HCEC 1CT (cell line): ENCODE results near the gene LYZL1.
"Not testable (repeated sequence)": the region's sequence is repeated elsewhere in the genome, so short reads cannot be mapped to it uniquely, and the experiment has no call there.

Source experiments
- DNase-seq: peaks from one replicate; pipeline ENCODE4 v3.0.0-alpha.2; 2017

Gene LYZL1

DNA sequence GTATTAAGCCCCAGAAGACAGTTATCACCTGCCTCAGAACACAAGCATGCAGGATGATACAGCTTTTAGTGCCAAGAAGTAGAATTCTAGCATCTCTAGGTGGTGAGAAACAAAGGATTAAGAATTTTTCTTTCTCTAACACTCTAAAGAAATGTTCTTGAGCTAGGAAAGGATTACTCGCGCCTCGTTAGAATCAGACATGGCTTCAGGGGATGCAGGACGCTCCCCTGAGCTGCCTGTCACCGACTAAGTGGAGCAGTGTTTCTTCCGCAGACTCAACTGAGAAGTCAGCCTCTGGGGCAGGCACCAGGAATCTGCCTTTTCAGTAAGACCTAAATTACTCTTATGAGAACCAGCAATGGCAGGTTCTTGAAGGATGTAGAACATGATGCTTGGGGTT, at the start of gene LYZL1:
Gene LYZL1 (plus strand): TSS at position 165 of the 400 bp plus-strand sequence. CDS start 2,798 bp downstream, outside the sequence.
- DNase-seq = not testable (repeated sequence)

DNA sequence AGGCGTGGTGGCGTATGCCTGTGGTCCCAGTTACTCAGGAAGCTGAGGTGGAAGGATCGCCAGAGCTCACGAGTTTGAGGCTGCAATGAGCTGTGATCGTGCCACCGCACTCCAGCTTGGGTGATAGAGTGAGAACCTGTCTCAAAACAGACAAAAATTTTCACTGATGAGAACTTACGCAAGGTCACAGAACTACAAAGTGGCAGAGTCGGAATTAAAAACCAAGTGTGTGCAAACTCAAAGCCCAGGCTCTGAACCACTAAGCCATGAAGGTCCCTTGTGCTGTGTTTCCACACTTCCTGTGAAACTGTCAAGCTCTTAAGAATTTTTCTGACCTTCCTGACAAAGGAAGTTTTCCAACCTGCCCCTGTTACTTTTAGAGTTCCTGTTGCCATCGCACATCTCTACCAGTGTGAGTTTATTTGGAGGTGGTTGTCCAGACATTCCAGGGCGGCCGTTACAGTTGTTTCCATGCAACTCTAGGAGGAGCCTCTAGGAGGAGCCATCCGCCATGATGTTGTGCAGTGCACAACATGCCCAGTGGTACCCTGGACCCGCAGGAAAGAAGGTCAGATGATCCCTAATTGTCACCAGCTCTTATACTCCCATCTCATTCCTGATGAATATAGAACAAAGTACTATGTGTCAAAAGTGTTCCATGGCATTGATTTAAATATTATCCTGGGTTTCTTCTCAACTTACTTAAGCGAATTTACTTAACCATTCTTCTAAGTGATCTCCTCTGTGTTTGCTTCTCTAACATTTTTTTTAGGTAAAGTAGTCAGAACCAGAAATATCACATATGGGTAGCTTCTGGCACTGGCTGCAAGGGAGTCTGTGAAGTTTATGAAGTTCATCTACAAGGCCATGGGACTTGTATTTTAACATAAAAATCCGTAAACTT, 49.0 kb upstream of the LYZL1 start:
- peak; percentile 2 for DNase-seq

DNA sequence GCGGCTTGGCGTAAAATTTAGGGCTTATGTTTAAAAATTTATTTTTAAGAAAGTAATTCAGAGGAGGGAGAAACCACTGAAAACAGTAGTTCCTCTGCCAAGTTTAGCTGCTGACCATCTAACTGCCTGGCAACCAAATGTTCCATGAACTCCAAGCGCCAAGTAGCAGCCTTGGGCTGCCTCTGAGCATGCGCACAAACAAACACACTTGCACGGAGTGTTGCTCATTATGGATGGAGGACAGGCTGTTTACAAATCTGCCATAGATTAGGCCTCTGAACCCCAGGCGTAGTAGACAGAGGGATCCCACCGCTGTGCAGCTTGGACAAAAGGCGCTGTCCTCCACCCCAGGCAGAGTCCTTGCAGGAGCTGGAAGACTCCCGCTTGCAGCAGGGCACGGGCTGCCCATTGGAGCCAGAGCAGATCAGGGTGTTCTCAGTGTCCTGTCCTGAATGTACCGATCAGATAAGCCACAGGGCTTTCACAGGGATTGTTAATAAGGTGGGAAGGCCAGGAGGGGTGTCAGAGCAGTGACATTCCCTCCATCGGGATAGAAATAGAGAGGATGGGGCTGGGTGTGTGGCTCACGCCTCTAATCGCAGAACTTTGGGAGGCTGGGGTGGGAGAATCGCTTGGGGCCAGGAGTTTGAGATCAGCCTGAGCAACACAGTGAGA, 47.7 kb upstream of the LYZL1 start:
- no peak for DNase-seq

DNA sequence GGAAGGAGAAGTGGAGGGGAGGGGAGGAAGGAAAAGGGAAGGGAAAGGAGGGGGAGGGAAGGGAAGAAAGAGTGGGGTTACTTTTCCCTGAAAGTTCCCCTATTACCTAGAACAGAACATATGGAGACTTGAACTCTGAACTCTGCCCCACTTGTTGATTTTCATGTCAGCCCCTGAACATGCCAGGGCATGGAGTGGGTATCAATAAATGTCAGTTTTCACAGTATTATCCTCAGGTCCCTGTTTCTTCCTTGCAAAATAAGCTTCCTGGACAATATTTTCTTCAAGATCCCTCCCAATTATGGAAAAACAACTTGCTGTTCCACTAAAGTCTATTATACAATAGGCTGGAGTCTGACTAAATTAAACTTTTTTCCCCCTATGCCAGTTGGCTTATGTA, 46.9 kb upstream of the LYZL1 start:
- no peak for DNase-seq

DNA sequence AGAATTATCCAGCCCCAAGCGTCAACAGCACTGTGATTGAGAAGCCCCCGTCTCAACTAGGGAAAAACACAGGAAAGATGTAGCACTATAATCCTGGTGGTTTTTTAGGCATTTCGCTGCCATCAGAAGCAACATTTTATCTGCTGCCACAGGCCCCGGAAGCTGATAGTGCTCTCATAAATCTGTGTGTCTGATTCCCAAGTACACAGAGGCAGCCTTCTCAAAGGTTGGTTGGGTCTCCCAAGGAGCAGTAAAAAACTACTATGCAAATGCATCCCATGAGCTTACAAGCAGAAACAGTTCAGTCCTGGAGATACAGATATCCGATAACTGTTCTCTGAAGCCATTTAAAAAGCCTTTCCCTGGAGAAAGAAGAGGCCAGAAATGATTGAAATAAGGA, 45.8 kb upstream of the LYZL1 start:
- DNase-seq = no peak

DNA sequence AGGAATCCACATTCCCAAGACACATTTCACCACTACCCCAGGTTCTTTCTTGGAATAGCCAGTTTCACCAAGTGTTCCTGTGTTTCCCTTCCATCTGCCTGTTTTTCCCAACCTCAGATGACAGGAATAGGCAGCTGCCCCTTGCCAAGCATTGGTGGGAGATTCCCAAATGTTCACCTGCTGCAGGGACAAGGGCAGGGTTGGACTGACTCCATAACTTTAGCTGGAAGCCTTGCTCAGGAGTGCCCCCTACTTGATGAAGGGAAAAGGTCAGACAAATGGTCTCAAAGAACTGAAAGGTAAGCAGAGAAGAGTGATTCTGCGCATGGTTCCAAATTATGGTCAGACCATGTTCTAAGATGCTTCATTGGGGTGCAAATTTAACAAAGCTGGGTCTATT, 45.1 kb upstream of the LYZL1 start:
- no peak for DNase-seq

DNA sequence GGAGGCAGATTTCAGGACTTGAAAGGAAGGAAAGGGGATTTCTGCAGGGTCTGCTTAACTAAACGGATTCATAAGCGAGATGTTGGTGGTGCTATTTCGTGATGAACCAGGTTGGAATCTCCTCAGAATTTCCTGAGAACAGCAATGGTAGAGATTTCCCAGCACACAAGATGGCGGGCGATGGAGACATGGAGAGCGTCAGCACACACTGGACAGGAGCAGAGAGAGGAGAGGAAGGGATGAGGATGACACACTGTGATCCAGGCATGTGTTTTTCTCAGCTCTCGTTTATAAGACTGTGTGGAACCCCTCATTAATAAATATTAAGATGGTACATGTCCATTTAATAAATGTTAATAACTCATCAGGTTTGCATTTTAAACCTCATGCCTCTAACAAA, 43.9 kb upstream of the LYZL1 start:
- no peak for DNase-seq

DNA sequence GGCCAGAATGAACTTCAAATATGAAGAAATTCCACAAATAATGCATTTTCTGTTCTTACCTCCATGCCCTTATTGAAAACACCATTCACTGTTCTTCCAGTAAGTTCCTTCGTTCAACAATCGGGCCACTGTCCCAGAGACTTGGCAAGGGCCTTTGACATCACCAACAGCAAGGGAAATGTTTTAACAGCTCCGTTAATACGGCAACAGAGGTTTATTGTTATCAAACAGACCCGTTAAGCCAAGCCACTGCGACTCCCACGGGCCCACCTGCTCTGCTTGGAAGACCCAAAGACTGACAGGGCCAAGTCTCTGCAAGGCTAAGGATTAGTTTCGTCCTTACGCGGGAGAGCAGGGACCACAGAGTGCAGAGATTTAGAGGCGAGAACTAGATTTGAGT, 43.4 kb upstream of the LYZL1 start:
- no peak for DNase-seq

DNA sequence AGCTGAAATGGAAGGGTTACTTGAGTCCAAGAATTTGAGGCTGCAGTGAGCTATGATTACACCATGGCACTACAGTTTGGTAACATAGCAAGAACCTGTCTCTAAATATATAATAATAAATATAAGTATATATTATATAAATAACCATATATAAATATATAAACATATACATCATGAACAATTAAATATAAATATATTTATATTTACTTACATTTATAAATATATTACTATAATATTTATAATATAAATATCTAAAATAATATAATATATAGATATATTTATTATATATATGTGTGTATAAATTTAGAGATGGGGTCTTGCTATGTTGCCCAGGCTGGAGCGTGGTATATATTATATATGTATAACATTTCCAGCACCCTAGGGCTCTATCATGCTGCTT, 42.4 kb upstream of the LYZL1 start:
- no peak for DNase-seq

DNA sequence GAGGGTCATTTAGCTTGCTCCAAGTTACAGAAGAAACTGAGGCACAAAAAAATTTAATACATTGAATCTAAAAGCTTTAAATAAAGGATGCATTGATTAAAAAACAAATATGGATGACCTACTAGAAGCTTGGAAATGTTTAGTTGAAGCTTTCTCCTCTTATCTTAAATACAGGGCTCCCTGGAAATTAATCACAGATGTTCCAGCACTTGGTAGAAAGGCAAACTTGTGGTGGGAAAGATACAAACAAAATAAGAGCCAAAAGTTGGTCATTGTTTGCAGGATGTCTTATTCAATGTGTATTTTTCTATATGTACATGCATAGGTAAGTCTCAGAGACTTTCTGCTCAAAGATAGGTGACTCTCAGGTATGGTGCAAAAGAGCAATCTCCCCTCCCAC, 40.7 kb upstream of the LYZL1 start:
- DNase-seq = no peak

DNA sequence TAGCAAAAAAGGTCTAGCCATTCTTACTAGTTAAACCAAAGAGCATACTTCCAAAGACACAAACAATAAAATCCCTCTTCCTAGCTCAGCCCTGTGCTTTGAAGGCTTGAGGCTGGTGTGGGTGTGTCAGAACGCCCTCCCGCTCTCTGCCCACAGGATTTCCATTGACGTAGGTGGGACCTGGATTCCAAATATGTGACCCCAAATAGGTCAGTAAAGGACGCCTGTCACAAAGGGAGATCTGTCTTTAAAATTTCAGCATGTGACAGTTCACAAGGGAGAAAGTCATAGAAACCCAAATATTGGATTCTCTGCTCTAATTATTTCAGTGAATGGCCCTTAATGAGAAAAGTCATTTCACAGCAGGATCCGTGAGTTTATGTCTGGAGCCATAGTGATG, 39.9 kb upstream of the LYZL1 start:
- DNase-seq = no peak

DNA sequence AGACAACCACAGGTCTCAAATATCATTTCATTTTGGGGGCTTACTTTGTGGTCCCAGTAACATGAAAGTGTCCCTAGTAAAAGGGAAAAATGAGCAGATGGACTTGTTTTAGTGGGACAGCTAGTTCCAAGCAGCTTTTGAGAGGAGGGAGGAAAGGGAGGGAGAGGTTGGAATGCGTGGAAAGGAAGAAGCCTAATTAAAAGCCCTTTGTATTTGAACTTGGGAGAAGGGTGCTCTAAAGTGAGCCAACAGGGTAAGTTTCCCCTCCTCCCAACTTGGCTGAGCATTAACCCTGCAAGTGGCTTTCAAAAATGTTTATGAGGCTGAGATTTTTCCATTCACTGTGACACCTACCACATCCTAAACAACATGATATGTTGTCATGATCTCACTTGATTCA, 38.8 kb upstream of the LYZL1 start:
- no peak for DNase-seq

DNA sequence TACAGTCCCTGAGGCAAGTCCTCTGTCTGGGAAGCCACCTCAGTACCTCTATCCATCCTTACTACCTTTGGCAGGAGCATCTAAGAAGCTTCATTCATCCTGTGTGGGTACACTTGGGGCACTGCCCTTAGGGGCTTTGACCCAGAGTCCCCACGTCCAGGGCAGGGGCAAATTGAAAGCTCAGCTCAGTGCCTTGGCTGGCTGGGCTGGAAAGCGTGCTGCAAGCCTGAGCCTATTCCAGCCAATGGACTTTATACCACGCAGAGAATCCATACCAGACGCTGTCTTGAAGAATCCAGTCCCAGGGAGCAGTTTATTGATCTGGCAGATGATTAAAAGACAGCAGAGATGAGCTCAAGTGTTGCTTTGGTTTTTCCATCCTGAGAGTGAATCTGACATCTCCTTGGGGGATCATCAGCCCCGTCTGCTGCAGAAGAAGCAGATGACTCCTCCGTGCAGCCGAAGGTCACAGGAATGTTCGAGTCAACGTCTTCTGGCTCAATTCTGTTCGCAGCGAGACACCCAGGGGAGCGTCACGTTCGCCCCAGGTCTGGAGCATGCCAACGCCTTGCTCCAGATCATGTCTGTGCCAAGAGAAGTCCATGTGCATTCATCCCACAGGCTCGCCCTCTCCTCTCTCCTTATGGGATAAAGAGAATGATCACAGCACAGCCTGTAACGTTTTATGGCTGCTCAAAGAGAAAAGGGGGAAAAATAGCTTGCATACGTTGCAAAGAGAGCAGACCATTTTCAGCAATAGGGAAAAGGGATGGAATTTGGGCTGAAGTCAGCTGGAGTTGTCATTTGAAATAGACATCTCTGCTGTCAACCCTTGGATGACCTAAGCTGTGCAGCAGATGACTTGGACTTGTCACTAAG, 35.8 kb upstream of the LYZL1 start:
- DNase-seq = no peak

DNA sequence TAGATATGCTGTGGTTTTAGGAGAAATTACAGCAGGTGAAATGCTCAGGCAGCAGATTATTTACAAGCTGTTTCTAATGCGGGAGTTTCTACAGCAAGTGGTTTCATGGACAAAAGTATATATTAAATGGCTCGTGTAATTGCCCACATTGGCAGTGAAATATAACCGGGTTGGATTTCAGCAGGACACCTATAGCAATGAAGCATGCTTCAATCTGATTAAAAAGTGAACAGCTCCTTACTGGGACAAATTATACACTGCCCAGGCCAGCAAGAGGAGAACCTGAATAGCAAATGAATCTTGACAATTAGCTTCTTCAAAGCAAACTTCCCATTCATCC, 35.2 kb upstream of the LYZL1 start:
- no peak for DNase-seq

DNA sequence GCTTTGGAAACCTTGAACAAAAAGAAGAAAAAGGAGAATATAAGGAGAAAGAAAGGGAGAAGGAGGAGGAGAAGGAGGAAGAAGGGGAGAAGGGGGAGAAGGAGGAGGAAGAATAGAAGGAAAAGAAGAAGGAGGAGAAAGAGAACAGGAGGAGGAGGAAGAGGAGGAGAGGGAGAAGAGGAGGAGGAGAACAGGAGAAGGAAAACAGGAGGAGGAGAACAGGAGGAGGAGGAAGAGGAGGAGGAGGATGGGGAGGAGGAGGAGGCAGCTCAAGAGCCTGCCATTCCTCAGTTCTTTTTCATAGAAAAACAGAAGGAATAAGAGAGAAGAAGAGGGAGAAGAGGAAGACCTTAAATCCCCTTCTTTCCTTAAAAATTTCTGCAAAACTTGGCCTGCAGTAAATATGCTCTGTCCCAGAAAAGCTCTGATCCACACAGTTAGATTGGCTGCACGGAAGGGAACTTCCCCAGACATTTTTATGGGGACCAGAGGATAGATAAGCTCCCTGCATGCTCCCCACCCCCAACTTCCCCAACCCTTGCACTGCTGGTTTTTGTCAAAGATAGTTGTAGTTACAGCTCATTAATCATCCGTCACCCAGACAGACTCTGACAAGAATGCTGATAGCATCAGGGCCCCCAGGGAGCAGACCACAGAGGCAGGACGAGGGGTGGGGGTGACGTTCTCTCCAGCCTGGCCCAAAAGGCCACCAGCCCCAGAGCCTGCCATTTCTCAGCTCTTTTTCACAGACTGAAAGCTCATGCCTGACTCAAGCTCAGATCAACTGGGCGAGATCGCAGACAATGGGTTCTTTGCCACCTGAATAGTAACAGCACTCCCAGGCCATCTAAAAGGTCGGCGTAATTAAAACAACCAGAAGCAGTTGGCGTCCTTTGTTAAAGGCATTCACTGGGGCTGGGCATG, 34.5 kb upstream of the LYZL1 start:
- no peak for DNase-seq

DNA sequence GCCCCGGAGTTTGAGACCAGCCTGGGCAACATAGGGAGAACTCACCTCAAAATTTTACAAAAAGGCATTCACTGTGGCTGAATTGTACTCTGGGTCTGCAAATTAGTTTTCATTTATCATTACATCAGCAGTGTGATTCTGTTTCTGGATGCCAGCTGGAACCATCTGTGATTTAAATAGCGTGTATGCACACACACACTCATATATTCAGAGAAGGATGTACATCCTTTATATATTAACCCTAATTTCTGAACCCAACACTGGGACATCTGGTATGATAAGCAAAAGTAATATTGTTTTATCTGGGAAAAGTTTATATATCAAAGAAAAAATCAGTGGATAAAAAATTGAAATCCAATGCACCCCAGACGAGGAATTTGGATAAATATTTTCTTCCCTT, 33.8 kb upstream of the LYZL1 start:
- DNase-seq = no peak

DNA sequence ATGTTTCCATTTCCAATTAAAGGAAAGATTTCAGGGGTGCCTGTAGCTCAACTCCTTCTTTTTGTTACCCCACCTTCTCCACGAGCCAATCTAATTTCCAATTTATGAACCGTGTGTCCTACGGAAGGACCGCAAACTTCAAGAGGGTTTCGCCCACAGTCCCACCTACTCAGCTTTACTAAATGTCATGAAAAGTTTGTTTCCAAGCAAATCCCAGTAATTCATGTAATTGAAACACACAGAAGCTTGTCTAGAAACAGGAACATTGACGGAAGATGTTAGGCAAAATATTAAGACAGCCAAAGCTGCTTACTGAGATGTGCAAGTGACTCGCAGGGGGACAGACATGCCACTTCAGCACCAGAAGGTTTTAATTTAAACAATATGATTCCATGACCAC, 32.9 kb upstream of the LYZL1 start:
- no peak for DNase-seq

DNA sequence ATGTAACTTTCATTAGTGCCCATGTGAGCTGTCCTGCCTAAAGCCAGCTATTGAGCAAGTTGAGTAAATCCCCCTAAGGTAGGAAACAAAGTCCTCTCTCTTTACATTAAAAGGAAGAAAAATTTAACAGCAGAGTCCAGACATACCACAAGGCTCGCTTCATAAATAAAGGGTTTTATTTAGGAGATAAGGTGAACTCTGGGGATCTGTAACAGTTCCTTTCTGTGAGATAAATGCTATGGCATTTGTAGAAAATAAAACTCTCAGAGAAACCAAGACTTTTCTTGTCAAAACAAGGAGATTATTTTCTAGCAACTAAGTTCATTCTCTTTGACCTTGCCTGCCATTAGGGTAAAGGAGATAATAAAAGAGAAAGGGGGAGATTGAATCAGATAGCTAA, 32.3 kb upstream of the LYZL1 start:
- no peak for DNase-seq

DNA sequence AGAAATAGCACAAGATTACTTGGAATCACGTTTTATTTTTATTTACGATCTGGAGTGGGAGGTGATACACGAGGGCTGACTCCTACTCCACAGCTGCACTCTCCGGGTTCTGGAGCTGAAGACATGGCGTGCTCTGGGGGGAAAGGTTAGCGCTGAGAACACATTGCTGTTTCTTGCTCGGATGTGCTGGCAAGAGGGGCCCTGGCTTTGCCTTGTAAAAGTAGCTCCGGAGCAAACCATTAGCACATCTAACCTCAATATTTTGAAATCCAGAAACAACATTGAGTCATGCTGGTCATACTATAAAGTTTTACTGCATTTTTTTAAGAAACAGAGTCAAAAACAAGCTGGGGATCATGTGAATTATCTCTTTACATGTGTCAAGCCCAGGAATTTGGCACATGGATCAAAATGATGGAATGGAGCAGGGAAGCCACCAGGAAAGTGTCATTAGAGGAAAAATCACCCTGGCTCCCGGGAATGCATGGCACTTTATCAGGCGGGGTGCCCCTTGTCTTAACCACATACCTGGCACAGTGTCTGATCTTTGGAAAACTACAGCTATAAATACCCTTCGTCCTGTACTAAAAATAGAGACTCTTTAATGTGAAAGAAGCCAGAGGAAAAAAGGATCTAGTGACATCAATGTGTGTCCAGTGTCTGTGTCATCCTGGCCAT, 31.6 kb upstream of the LYZL1 start:
- DNase-seq = peak; percentile 72

DNA sequence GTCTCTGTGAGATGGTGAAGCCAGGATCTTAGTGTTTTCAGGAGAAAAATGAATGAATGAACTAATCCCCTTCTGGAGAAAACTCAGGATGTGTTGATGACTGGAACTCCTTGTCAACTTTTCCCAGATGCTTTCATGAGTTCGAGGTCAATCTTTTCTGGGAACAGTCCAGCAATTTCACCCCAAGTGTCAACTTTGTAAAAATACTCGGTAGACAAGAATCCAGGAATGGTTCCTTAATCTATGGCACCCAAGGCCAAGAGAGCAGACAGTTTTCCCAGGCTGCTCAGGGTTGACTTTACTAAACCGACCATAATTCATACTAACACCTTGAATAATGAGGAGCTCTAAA, 31.1 kb upstream of the LYZL1 start:
- peak; percentile 17 for DNase-seq

DNA sequence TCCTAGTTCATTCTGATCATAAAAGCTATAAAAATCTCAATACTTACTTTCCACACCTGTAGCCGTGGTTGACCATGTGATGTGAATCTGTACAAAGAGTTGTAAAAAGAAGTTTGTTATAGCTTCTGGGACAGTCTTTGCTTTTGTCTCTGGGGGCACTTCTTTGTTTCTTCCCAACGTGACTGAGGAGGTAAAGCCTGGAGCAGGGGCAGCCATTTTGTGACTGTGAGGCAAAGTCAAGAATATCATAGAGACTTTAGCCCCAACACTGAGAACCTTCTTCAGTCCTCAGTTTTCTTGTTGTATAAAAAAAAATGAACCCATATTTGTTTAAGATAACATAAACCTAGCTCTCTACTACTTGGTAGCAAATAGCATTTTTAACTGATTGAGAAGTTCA, 29.4 kb upstream of the LYZL1 start:
- no peak for DNase-seq

DNA sequence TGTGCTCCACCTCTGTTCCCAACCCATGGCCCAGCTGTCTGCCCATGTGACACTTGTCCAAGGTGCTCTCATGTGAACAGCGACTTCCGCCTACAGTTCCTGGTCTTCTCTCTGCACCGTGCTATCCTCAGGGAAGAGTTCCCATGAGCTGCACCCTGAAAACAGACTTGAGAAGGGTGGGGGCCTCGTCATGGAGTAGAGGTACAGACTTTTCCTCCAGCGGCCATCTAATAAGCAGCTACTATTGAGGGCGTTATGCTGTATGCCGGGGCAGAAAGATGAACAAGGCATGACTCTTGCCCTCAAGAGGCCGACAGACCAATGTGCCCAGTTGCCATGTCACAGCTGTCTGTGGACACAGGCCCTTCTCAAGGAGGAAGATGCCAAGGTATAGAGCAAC, 25.4 kb upstream of the LYZL1 start:
- DNase-seq = no peak
